ENCODE results near the gene CLPTM1L.

DNA sequence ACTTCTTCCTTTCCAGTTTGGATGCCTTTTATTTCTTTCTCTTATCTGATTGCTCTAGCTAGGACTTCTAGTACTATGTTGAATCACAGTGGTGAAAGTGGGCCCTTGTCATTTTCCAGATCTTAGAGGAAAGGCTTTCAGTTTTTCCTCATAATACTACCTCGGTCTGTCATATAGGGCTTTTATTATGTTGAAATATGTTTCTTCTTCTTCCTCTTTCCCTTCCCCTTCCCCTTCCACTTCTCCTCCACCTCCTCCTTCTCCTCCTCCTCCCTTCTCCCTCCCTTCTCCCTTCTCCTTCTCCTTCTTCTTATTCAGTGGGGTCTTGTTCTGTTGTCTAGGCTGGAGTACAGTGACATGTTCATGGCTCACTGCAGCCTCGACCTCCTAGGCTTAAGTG is 40.9 kb downstream of the CLPTM1L start:
- TF ChIP-seq RAD21 (CRISPR knock-in tag; conservative IDR thresholded peaks at IDR 0.05 in 1 of 2, IDR thresholded peaks at IDR 0.05 in 1 of 2) (no peak), RBM17 (IDR thresholded peaks at IDR 0.05; ENCODE audit: borderline replicate concordance, low read depth, low read length) (no peak), U2AF2 (optimal IDR thresholded peaks at IDR 0.05; ENCODE audit: low read depth, low read length) (no peak), EGR1 (conservative IDR thresholded peaks at IDR 0.05) (no peak), GATAD2A (IDR thresholded peaks at IDR 0.05) (no peak)
- TF ChIP-seq, protein P1, sequence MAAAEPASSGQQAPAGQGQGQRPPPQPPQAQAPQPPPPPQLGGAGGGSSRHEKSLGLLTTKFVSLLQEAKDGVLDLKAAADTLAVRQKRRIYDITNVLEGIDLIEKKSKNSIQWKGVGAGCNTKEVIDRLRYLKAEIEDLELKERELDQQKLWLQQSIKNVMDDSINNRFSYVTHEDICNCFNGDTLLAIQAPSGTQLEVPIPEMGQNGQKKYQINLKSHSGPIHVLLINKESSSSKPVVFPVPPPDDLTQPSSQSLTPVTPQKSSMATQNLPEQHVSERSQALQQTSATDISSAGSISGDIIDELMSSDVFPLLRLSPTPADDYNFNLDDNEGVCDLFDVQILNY (CRISPR knock-in tag; IDR thresholded peaks at IDR 0.05), result no peak
- TF ChIP-seq, protein P2, sequence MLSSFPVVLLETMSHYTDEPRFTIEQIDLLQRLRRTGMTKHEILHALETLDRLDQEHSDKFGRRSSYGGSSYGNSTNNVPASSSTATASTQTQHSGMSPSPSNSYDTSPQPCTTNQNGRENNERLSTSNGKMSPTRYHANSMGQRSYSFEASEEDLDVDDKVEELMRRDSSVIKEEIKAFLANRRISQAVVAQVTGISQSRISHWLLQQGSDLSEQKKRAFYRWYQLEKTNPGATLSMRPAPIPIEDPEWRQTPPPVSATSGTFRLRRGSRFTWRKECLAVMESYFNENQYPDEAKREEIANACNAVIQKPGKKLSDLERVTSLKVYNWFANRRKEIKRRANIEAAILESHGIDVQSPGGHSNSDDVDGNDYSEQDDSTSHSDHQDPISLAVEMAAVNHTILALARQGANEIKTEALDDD (IDR thresholded peaks at IDR 0.05), result no peak
- TF ChIP-seq, protein P3, sequence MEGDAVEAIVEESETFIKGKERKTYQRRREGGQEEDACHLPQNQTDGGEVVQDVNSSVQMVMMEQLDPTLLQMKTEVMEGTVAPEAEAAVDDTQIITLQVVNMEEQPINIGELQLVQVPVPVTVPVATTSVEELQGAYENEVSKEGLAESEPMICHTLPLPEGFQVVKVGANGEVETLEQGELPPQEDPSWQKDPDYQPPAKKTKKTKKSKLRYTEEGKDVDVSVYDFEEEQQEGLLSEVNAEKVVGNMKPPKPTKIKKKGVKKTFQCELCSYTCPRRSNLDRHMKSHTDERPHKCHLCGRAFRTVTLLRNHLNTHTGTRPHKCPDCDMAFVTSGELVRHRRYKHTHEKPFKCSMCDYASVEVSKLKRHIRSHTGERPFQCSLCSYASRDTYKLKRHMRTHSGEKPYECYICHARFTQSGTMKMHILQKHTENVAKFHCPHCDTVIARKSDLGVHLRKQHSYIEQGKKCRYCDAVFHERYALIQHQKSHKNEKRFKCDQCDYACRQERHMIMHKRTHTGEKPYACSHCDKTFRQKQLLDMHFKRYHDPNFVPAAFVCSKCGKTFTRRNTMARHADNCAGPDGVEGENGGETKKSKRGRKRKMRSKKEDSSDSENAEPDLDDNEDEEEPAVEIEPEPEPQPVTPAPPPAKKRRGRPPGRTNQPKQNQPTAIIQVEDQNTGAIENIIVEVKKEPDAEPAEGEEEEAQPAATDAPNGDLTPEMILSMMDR (IDR thresholded peaks at IDR 0.05 in 2 of 3, conservative IDR thresholded peaks at IDR 0.05 in 1 of 3; ENCODE audit: insufficient read depth in 2 of 3, low read depth in 1 of 3, low read length in 3 of 3), result no peak
- TF ChIP-seq, protein P4, sequence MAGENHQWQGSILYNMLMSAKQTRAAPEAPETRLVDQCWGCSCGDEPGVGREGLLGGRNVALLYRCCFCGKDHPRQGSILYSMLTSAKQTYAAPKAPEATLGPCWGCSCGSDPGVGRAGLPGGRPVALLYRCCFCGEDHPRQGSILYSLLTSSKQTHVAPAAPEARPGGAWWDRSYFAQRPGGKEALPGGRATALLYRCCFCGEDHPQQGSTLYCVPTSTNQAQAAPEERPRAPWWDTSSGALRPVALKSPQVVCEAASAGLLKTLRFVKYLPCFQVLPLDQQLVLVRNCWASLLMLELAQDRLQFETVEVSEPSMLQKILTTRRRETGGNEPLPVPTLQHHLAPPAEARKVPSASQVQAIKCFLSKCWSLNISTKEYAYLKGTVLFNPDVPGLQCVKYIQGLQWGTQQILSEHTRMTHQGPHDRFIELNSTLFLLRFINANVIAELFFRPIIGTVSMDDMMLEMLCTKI (IDR thresholded peaks at IDR 0.05; ENCODE audit: partially characterized antibody), result no peak

All from K562 (cell line).